ENCODE measurements around the gene CHP1. TPM values are rescaled to one million over a fixed set of nuclear protein-coding genes. Genes with fewer than 3 reads are reported as not detected.
"Not testable (repeated sequence)": the region's sequence is repeated elsewhere in the genome, so short reads cannot be mapped to it uniquely, and the experiment has no call there.

Gene CHP1
- total and polyA plus RNA-seq, 2 of the 8 experiments (the other 6 are each of a cell fraction or from before 2014, with no cell fraction given), result 45.2 to 89.0 TPM

DNA sequence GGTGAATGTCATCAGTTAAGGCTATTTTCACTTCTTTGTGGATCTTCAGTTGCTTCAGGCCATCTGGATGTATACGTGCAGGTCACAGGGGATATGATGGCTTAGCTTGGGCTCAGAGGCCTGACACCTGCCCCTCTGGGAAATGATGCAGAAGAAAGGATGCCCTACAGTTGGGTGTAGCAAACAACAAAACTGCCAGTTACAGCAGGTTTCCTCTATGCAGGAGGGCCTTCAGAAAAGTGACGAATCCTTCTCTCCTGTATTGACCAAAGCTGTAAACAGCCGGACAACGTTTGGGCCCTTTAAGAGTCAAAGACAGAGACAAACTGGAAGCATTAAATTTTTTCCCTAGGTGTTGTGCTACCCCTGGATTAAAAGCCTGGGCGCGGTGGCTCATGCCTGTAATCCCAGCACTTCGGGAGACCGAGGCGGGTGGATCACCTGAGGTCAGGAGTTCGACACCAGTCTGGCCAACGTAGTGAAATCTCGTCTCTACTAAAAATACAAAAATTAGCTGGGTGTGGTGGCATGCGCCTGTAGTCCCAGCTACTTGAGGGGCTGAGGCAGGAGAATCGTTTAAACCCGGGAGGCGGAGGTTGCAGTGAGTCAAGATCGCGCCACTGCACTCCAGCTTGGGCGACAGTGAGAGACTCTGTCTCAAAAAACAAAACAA lies 52.0 kb downstream of the CHP1 start:
- H3K14ac ChIP-seq (ENCODE audit: insufficient read length); H3K56ac ChIP-seq (replicated peaks; ENCODE audit: insufficient read length, low read depth, low read length); FAIRE-seq; H3K27me3 ChIP-seq (replicated peaks in 1 of 4; ENCODE audit: control insufficient read depth in 3 of 4, extremely low read depth in 1 of 4, insufficient read depth in 3 of 4, low read length in 3 of 4); H3K4me1 ChIP-seq (replicated peaks in 1 of 4; ENCODE audit: control insufficient read depth in 3 of 4, insufficient read depth in 4 of 4, low read length in 3 of 4); H3K79me1 ChIP-seq (ENCODE audit: low read depth, low read length); H2AFZ ChIP-seq (ENCODE audit: low read length); H2BK120ac ChIP-seq (replicated peaks; ENCODE audit: low read depth, low read length); H2BK20ac ChIP-seq (ENCODE audit: low read length); DNase-seq (ENCODE audit: low read depth in 1 of 2, low spot score in 2 of 2); H4K91ac ChIP-seq (replicated peaks; ENCODE audit: insufficient read length, low read length); H3K9me3 ChIP-seq (ENCODE audit: insufficient read depth in 2 of 2, low read depth in 1 of 2, low read length in 1 of 2); H3K4ac ChIP-seq (replicated peaks; ENCODE audit: insufficient read length, low read depth, low read length); H4K20me1 ChIP-seq (replicated peaks in 1 of 2; ENCODE audit: control insufficient read depth in 1 of 2, insufficient read depth in 2 of 2, low read length in 2 of 2); H3K18ac ChIP-seq (ENCODE audit: extremely low read depth, low read length); H3K23me2 ChIP-seq (ENCODE audit: low read depth, low read length); H3K23ac ChIP-seq (ENCODE audit: insufficient read length): not testable (repeated sequence)
- Histone ChIP-seq H3K9ac (replicated peaks in 1 of 4; ENCODE audit: extremely low read depth in 1 of 4, low read depth in 3 of 4, low read length in 3 of 4) (peak overlapping the region in 3 of 4 experiments; percentile 40 to 53 (median 46); a peak in 6 of 7 replicates), H4K8ac (ENCODE audit: extremely low read depth, insufficient read depth, low read length) (peak overlapping the region; percentile 54; the same call in 1 of the 2 replicates), H3K36me3 (ENCODE audit: control insufficient read depth in 2 of 4, insufficient read depth in 4 of 4, low read length in 3 of 4) (peaks cover 9 to 46% (median 30%) of the 10 kb centered on the region in 4 experiments), H2BK12ac (ENCODE audit: low read depth, low read length) (peak overlapping the region; percentile 92; the same call in 1 of the 2 replicates), H3K4me2 (ENCODE audit: insufficient read depth in 1 of 2, low read depth in 2 of 2, low read length in 2 of 2) (peak overlapping the region; percentile 47 to 88; a peak in 3 of 4 replicates), H3K4me3 (ENCODE audit: extremely low read depth in 1 of 4, insufficient read depth in 2 of 4, low read depth in 3 of 4, low read length in 4 of 4) (peak overlapping the region; percentile 24 to 95 (median 59); a peak in 5 of 8 replicates), H3K27ac (ENCODE audit: low read depth, low read length) (peak overlapping the region; percentile 79; the same call in 1 of the 2 replicates), H4K5ac (ENCODE audit: insufficient read length, low read depth, low read length) (peak overlapping the region; percentile 81), H2BK5ac (ENCODE audit: low read depth, low read length) (peak overlapping the region; percentile 90), H3K79me2 (ENCODE audit: control insufficient read depth in 1 of 2, insufficient read depth in 2 of 2, low read length in 2 of 2) (peaks cover 11 to 41% of the 10 kb centered on the region in 2 experiments), H2BK15ac (ENCODE audit: low read length) (peak overlapping the region; percentile 8; the same call in 1 of the 2 replicates), H2AK5ac (ENCODE audit: low read depth, low read length) (peak overlapping the region; percentile 10; the same call in 1 of the 2 replicates)
- ChIA-PET CTCF (ENCODE audit: partially characterized antibody) (interaction anchor here (0.8 to 1.0 kb wide), 2 partner anchors 48 to 52 kb away, joined by 3 to 4 read pairs; no protein-coding TSS in a partner anchor), POLR2A (ENCODE audit: partially characterized antibody) (interaction anchor here (0.8 to 3.4 kb wide), 14 partner anchors 9 to 365 kb away, joined by 3 to 13 read pairs (median 3); partner anchors contain the start of genes CHAC1, CHP1, EXD1 and INO80)
- 63% methylated on average over 19 of the region's 19 CpGs; no CpG with 5 or more reads in 1 of the 2 experiments for WGBS, 2 experiments (ENCODE audit: extremely low coverage in 1 of 2, insufficient coverage in 1 of 2, insufficient read length in 1 of 2, insufficient replicate concordance in 2 of 2, low coverage in 1 of 2, low lambda C conversion rate in 2 of 2, missing lambda C conversion rate in 1 of 2)
